Right ventricle myocardium superior (tissue), 1 donor: Measurements from ENCODE around the gene PDAP1. TPM values are rescaled to one million over a fixed set of nuclear protein-coding genes. Genes with fewer than 3 reads are reported as not detected.
A peak's percentile ranks its signal among the peaks of the same experiment; 100 is the strongest.
"Not testable (repeated sequence)": the region's sequence is repeated elsewhere in the genome, so short reads cannot be mapped to it uniquely, and the experiment has no call there.

ENCODE experiments used
- ATAC-seq: fragments of 200-7000 bp; cut with Tn5 transposase; one replicate; pipeline ENCODE4 v1.9.1; 2020; ENCODE audit warnings: mild to moderate bottlenecking; ENCODE audit not compliant: poor library complexity
- DNase-seq: peaks from one replicate; pipeline ENCODE4 v3.0.0-alpha.2; 2020
- intact Hi-C: fragments of 100-400 bp; cut with DNase I; formaldehyde crosslinking; loops from one replicate; pipeline ENCODE4 v1.11.2; 2022
- total RNA-seq: library from RNA; stranded (reverse); fragmentation: NEBNext Ultra II Directional; extraction: Animal tissue kit (Norgen Biotek cat#: 25700); gene quantifications from one replicate; pipeline ENCODE4 v1.2.1, GENCODE V29; 2021
- donor health status: DM: no; HTN: yes; CAD: no; lungs with severe emphysema.

The PDAP1 gene
- total RNA-seq, 1 donor from 2014 or later = 97.7 TPM

DNA sequence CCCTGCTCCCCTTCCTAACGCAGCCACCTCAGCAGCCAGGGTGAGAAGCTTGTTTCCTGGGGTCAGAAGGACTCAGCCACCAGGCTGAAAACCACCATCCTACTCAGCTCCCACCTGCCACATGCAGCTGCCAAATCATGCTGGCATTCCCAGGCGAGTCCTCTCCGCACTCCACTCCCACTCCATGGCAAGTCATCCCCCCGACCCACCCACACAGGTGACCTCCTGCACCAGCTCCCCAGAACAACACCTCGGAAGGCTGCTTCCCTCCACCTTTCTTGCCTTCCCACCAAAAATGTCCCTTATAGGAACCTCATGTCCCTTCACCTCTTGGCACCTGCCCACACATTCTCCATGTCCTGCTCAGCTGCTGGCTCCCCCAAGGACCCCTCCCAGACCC is 4.6 kb downstream of the PDAP1 start:
- DNase-seq (no peak), ATAC-seq (no peak)
- intact Hi-C loops = no loop called here

DNA sequence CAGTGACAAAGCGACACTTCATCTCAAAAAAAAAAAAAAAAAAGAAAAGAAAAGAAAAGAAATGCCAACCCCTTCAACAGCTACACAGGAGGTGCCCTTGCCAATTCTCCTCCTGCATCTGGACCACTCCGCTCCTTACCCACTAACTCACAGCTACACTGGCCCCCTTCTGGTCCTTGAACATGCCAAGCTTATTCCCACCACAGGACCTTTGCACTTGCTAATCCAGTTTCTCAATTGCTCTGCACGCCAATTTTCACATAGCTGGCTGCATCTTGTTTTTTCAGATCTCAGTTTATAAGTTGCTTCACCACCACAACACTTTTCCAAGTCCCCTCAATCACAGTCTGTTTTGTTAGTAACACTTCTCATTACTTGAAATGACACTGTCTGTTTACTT is 5.5 kb downstream of the PDAP1 start:
- no peak for ATAC-seq
- DNase-seq = no peak
- intact Hi-C loops = no loop called here

DNA sequence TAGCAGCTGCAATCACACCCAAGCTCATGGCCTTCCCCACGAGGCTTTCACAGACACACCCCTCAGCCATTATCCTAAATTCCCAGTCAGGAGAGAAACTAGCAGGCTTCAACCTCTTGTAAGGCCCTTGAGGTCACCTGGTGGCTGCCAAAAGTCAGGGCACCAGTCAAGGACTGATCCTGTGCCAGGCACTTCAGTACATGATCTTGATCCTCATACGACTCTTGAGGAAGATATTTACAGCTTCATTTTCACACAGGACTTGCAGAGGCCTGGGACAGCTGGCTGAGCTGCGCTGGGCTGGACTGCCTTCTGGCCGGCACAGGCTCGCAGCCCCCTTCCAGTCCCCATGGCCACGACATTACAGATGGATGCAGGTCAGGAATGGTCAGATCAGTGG is 8.8 kb downstream of the PDAP1 start:
- DNase-seq = peak; percentile 30

DNA sequence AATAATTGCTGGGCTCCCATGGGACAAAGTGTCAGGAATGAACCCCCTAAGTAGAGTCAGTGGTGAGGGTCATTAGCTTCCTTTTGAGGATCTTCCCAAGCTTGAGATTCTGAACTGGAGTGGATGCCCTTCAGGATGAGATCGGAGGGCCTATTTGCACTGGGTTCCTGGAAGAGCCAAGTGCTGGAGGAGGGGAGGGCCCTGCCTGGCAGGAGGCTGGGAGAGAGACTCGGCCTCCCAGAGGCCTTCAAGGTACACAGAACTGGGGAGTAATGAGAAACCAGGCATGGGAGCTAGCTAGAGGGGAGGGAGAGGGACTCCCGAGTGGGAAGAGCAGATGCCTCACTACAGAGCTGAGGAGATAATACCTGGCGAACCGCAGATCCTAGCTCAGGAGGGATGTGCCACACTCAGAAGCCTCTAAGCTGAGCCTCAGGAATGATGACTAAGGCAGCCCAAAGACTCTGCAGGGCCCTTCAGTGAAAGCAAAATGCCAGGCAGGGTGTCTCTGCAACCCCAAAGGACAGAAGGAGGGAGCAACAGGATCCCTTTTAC is 9.4 kb downstream of the PDAP1 start:
- ATAC-seq (no peak), DNase-seq (peak; percentile 6)
- intact Hi-C loops = no loop called here

More for the DNA sequence above, 8.8 kb downstream of the PDAP1 start:
- ATAC-seq = no peak
- intact Hi-C loops = no loop called here

DNA sequence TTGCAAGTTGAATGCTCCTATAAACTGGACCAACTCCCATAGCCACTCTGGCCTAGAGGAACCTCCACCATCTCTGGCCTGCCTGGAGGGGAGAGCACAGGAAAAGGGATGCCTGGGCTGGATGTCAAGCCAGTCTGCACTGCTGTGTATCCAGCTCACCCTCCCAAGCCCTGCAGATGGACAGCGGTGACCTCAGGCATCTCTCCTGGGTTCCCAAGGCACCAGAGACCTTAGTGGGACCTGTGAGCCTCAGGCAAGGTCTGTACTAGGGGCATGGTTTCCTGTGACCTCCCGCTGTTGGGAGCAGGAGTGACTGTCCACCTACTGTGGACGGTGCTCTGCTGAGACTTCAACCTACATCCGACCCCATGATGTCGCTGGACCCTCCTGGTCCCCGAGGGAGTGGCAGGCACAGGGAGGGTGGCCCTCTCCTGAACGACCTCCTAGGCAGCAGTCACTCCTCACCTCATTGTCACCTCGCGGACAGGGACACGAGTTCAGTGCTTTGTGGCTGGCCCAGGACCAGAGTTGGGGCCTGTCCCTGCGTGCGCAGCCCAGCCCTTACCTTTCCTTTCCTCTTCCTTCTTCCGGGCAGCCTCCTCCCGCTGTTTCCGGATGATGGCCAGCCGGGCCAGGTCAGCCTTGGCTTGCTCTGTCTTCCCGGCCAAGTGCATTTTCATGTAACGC is 11.0 kb downstream of the PDAP1 start:
- intact Hi-C loops = no loop called here
- peak; percentile 18 for DNase-seq
- ATAC-seq = no peak

DNA sequence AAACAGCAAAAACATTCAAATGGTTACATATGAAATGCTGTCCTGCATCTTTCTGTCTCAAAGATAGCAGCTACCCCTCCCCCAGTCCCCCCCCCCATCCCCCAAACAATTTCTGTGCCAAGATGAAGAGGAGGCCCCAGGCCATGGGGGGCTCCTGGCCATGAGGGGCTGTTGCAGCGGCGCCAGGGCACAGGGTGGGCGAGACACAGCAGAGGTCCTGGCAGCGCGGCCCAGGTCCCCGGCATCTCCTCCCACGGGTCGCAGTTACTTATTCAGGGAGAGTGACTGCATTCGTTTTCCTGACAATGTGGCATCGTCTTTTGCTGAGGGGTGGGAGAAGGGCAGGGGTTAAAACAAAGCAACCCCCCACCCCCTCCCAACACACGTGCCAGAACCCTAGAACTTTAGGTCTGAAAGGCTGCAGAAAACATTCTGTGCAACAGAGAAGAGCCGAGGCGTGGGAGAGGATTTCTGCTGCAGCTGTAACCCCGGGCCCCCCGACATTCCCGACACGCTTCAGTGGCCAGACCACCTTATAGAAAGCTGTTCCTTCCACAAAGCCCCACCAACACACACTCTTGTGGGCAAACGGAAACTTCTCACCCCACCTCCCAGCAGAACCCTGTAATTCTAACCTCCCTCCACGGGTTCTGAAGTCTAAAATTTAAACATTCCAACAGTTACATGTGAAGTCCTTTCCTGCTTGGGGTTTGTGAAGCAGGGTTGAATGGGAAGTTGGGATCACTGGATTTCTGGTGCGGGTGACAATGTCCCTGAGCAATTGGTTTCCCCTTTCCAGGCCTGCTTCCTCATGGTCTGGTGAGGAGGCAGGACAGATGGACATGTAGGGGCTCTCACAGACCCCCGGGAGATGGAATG is 11.7 kb downstream of the PDAP1 start:
- DNase-seq (no peak), ATAC-seq (no peak)
- intact Hi-C loops = no loop called here

DNA sequence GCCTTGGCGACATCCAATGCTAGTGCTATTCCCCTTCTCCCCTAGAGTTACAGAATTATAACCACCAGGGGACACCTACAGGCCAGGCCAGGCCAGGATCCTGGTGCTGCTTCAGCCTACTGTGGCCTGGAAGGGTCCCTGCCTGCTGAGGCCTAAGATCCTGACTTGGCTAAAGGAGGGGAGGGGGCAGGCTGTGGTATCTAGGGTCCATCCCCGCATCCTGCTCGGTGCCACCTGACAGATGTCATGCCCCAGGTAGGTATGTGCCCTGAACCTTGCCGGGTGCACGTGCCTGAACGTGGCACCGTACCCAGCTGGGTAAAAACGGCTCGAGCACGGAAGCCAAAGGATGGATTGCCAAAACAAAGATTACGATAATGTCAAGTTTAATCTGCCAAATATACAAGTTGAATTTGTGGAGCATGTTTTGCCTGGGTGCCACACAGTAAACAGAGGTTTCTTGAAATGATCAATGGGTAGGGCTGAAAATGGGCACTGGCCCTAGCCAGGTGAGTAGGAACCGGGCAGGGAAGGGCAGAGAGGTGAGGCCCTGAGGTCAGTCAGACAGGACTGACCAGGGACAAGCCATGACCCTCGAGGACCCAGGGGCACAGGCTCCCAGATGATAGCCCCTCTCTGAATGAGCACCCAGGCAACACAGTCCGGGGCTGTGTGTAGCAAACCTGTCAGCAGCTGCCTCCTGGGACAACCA is 12.6 kb downstream of the PDAP1 start:
- ATAC-seq = no peak
- DNase-seq = no peak
- intact Hi-C loops = no loop called here

DNA sequence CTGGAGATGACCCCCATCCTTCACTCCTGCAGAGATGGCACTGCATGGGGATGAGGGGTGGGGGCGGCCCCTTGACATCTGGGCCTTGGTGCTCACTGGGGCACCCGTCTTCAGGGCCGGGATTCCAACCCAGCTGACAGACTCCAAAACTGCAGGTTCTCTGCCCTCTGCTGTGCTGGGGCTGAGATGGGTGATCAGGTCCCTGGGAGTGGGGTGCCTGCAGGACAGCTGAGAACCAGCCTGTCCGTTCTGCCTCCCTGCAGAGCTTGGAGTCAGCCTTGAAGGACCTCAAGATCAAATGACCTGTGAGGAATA is 14.3 kb downstream of the PDAP1 start:
- ATAC-seq (no peak), DNase-seq (no peak)
- intact Hi-C loops = no loop called here

DNA sequence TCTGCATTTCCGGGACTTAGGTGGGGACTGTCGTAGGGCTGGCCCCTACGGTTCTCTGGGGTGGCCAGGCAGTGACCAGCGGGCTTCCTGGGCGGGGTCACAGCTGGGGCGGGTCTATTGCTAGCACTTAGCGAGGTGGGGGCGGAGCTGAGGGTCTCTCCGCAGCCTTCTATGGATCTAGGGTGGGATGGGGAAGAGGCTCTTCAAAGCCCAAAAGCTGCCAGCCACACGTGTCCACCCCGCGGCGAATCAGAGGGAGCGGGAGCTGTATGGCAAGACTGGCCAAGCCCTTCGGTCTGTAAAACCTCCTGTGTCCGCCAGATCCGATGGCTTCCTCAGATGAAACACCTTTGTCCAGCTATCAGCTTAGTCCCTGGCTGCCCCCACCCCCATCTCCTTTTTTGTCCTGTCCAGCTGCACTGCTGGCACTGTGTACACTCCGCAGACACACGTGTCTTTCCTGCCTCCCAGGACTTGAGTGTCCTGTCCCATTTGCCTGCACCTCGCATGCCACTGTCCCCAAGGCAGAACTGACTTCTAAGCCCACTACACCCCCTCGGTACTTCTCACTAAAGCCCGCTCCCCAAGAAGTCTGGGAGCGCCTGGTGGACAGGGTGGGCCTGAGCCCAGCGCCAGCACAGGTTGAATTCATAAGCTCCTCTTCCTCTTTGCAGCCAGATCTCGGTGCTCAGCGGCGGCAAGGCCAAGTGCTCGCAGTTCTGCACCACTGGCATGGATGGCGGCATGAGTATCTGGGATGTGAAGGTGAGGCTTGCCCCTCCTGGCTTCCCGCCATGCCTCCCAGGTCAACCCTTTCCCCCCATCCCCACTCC is 14.8 kb downstream of the PDAP1 start:
- peak; percentile 78 for DNase-seq
- intact Hi-C loops = no loop called here
- peak; percentile 62 for ATAC-seq

DNA sequence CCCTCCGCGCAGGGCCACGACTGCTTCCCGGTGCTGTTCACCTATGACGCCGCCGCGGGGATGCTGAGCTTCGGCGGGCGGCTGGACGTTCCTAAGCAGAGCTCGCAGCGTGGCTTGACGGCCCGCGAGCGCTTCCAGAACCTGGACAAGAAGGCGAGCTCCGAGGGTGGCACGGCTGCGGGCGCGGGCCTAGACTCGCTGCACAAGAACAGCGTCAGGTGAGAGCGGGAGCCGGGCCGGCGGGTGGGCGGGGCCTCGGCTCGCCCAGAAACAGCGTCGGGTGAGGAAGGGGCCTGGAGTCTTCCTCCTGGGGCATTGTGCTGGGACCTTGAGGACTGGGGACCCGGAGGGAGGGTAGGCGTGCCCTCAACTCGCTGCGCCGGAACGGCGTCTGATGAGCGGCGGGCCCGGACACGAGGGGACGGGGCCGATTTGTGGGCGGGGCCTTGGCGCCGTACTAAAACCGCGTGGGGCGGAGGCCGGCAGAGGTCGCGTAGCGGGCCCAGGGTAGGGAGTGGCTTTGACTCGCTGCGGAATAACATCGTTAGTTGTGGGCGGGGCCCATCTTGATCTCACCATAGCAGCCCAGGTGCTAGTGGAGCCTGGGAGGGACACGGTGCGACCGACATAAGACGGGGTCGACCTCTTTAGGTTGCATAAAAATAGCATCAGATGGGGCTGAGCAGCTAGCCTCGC is 15.6 kb downstream of the PDAP1 start:
- ATAC-seq (peak; percentile 89), DNase-seq (peak; percentile 90)
- intact Hi-C loops = no loop called here

DNA sequence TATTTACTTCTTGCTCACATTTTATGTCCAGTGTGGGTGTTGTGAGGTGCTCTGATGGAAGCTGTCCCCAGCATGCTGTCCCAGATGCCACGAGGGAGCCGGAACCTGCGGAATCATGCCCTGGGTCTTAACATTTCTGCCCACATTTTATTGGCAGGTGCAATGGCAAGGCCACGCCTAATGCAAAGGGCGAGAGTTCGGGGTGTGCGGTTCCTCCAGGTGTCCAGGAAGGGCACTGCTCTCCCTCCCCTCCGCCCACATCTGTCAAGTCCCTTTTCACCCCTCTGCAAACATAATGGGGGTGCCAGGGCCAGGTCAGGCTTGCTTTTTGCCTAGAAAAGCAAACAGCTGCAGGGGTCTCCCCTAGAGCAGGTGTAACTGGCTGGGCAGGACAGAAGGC is 16.4 kb downstream of the PDAP1 start:
- ATAC-seq (no peak), DNase-seq (no peak)
- intact Hi-C loops = no loop called here

DNA sequence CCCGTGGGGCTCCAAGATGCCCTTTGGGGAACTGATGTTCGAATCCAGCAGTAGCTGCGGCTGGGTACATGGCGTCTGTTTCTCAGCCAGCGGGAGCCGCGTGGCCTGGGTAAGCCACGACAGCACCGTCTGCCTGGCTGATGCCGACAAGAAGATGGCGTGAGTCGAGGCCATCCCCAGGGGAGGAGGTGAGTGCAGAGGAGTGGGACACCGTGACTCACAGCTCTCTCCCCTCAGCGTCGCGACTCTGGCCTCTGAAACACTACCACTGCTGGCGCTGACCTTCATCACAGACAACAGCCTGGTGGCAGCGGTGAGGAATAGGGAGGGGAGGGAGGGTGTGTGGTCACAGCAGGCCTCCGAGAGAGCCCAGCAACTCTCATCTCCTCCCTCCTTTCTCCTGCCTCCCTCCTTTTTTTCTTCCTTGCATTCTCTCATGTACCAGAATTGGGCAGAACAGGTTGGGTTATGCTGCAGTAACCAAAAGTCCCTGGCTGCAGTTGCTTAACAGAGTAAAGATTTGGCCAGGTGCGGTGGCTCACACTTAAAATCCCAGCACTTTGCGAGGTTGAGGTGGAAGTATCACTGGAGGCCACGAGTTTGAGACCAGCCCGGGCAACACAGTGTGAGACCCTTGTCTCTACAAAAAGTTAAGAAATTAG is 17.3 kb downstream of the PDAP1 start:
- no peak for ATAC-seq
- intact Hi-C loops = no loop called here
- no peak for DNase-seq

DNA sequence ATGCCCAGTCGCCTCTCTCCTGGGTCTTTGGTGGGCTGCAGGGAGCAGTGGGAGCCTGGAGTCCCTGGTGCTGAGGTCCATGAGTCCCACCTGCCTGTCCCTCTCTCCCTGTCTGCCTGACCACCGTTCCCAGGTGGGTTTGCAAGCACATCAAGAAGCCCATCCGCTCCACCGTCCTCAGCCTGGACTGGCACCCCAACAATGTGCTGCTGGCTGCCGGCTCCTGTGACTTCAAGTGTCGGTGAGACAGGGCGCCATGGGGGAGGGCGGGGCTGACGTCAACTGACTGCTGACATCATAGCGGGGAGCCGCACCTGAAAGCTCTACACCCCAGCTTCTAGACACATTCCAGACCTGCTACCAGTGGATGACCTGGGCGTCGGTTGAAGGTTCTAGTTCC is 18.6 kb downstream of the PDAP1 start:
- ATAC-seq (no peak), DNase-seq (no peak)

DNA sequence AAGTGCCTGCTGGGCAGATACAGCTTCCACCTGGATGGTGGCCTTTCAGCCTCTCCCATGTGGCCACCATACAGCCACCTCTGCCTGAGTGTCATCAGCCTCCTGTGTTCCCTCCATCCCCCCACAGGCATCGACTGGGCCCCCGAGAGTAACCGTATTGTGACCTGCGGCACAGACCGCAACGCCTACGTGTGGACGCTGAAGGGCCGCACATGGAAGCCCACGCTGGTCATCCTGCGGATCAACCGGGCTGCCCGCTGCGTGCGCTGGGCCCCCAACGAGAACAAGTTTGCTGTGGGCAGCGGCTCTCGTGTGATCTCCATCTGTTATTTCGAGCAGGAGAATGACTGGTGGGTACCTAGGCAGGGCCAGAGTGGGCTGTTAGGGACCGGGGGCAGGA is 20.5 kb downstream of the PDAP1 start:
- ATAC-seq (no peak), DNase-seq (no peak)
- intact Hi-C loops = no loop called here

More for the DNA sequence above, 18.6 kb downstream of the PDAP1 start:
- intact Hi-C loops = no loop called here

DNA sequence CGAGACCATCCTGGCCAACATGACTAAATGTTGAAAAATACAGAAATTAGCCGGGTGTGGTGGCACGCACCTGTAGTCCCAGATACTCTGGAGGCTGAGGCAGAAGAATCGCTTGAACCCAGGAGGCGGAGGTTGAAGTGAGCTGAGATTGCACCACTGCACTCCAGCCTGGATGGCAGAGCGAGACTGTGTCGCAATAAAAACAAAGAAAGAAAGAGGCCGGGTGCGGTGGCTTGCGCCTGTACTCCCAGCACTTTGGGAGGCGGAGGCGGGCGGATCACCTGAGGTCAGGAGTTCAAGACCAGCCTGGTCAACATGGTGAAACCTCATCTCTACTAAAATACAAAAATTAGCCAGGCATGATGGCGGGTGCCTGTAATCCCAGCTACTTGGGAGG is 21.2 kb downstream of the PDAP1 start:
- DNase-seq, ATAC-seq, intact Hi-C loops: not testable (repeated sequence)

DNA sequence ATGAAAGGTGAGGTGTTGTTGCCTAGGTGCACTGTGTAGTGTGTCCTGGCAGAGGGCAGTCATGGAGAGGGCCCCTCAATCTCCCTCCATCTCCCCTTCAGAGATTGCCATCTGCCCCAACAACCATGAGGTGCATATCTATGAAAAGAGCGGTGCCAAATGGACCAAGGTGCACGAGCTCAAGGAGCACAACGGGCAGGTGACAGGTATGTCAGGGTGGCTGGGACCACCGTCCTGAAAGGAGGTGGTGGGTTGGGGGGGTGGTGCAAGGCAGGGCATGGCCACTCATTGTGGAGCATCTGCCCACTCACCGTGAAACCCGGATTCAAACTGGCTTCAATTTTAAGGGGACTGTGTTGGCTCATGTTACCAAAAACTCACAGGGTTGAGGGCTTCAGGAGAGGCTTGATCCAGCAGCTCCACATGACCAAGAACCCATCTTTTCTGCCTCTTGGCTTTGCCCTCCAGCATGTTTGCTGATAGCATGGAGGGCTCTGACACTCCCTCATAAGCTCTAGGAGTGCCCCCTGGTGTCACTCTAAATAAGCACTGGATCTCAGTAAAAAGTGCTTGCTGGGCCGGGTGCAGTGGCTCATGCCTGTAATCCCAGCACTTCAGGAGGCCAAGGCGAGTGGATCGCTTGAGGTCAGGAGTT is 21.7 kb downstream of the PDAP1 start:
- ATAC-seq = no peak
- intact Hi-C loops = no loop called here
- DNase-seq = no peak

DNA sequence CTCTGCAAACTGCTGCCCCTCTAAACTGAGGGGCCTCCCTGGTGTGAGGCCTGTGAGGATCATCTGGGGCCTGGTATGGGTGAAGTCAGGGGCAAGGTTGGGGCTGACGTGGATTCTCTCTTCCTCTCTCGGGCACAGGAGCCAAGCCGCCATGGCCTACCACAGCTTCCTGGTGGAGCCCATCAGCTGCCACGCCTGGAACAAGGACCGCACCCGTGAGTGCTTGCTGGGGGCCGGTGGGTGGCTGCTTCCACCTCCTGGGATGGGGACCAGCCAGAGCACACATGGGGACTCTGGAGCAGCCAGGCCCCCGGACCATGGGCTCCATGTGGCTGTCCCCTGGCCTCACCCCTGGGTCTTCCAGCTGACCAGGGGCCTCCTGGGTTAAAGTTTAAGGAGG is 22.8 kb downstream of the PDAP1 start:
- intact Hi-C loops = no loop called here
- ATAC-seq (no peak), DNase-seq (no peak)
